ENCODE results near the gene ADCK1. TPM values are rescaled to one million over a fixed set of nuclear protein-coding genes. Genes with fewer than 3 reads are reported as not detected.

ADCK1 gene
- total RNA-seq, 2 experiments from 2014 or later, result 7.1 to 8.7 TPM

DNA sequence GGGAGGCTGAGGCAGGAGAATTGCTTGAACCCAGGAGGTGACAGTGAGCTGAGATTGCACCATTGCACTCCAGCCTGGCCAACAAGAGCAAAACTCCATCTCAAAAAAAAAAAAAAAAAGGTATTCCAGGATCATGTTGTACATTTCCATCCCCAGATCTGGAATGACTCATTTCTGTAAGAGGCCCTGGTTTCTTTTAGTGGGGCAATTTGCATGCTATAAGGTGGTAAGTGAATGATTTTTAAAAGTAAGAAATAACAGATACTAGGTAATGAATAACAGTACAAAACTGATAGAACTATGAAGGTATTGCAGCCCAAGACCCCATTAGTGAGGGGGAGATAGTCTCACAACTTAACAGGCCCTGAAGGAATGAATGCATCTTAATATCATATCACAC is 17.7 kb upstream of the ADCK1 start:
- Mint-ChIP-seq H3K36me3 (ENCODE audit: low read depth) (no peaks in the 10 kb centered on the region), H3K4me1 (ENCODE audit: low read depth) (no peaks in the 10 kb centered on the region), H3K27ac (no peak overlapping the region), H3K9me3 (no peaks in the 10 kb centered on the region), H3K4me3 (no peak overlapping the region), H3K27me3 (no peaks in the 10 kb centered on the region)
- Histone ChIP-seq H3K36me3 (ENCODE audit: insufficient read depth, low read length) (no peaks in the 10 kb centered on the region), H3K4me3 (ENCODE audit: low read length) (no peak overlapping the region), H3K27me3 (ENCODE audit: control insufficient read depth in 1 of 2, insufficient read depth in 2 of 2, low read length in 2 of 2) (no peaks in the 10 kb centered on the region), H3K4me1 (ENCODE audit: insufficient read depth, low read length) (no peaks in the 10 kb centered on the region), H3K27ac (ENCODE audit: low read depth in 1 of 2, low read length in 2 of 2) (no peak overlapping the region), H3K9me3 (ENCODE audit: control insufficient read depth in 1 of 2, insufficient read depth in 1 of 2, low read length in 2 of 2) (no peaks in the 10 kb centered on the region)
- ChIA-PET POLR2A (no interaction called here), CTCF (no interaction called here)
- TF ChIP-seq, protein P1, sequence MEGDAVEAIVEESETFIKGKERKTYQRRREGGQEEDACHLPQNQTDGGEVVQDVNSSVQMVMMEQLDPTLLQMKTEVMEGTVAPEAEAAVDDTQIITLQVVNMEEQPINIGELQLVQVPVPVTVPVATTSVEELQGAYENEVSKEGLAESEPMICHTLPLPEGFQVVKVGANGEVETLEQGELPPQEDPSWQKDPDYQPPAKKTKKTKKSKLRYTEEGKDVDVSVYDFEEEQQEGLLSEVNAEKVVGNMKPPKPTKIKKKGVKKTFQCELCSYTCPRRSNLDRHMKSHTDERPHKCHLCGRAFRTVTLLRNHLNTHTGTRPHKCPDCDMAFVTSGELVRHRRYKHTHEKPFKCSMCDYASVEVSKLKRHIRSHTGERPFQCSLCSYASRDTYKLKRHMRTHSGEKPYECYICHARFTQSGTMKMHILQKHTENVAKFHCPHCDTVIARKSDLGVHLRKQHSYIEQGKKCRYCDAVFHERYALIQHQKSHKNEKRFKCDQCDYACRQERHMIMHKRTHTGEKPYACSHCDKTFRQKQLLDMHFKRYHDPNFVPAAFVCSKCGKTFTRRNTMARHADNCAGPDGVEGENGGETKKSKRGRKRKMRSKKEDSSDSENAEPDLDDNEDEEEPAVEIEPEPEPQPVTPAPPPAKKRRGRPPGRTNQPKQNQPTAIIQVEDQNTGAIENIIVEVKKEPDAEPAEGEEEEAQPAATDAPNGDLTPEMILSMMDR (IDR thresholded peaks at IDR 0.05), result no peak
- intact Hi-C loops (cut with DNase I, micrococcal nuclease), result no loop called here
- DNase-seq, result no peak
- no peak for ATAC-seq (ENCODE audit: poor library complexity)

DNA sequence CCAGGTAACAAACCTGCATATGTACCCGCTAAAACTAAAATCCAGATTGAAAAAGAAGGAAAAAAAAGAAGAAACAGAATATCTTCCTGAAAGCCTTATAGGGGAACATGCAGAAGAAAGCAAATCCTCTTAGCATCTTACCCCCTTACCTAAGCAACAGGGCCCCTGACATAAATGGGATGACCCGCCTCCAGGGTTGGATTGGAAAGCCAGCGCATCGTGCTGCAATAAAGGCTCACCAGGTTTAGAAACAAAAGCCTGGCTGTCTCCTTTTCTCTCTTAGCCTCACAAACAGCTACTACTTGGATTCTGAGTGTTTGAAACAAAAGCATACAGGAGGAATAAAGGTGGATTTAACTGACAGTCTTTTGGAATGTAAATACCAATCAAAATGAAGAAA is 13.8 kb upstream of the ADCK1 start:
- ChIA-PET POLR2A (no interaction called here), CTCF (no interaction called here)
- Mint-ChIP-seq H3K27me3 (peaks cover 4% of the 10 kb centered on the region), H3K4me3 (no peak overlapping the region), H3K27ac (no peak overlapping the region), H3K4me1 (ENCODE audit: low read depth) (no peaks in the 10 kb centered on the region), H3K36me3 (ENCODE audit: low read depth) (no peaks in the 10 kb centered on the region), H3K9me3 (no peaks in the 10 kb centered on the region)
- H3K27me3 ChIP-seq (ENCODE audit: control insufficient read depth in 1 of 2, insufficient read depth in 2 of 2, low read length in 2 of 2), result peaks cover 0 to 5% of the 10 kb centered on the region in 2 experiments
- no peaks in the 10 kb centered on the region for H3K36me3 ChIP-seq (ENCODE audit: insufficient read depth, low read length)
- TF ChIP-seq, protein P1 (IDR thresholded peaks at IDR 0.05), result no peak
- no peak overlapping the region for H3K4me3 ChIP-seq (ENCODE audit: low read length)
- no peaks in the 10 kb centered on the region for H3K9me3 ChIP-seq (ENCODE audit: control insufficient read depth in 1 of 2, insufficient read depth in 1 of 2, low read length in 2 of 2)
- H3K4me1 ChIP-seq (ENCODE audit: insufficient read depth, low read length), result no peaks in the 10 kb centered on the region
- DNase-seq, result no peak
- no peak overlapping the region for H3K27ac ChIP-seq (ENCODE audit: low read depth in 1 of 2, low read length in 2 of 2)
- ATAC-seq (ENCODE audit: poor library complexity), result no peak
- intact Hi-C loops (cut with DNase I, micrococcal nuclease), result no loop called here

DNA sequence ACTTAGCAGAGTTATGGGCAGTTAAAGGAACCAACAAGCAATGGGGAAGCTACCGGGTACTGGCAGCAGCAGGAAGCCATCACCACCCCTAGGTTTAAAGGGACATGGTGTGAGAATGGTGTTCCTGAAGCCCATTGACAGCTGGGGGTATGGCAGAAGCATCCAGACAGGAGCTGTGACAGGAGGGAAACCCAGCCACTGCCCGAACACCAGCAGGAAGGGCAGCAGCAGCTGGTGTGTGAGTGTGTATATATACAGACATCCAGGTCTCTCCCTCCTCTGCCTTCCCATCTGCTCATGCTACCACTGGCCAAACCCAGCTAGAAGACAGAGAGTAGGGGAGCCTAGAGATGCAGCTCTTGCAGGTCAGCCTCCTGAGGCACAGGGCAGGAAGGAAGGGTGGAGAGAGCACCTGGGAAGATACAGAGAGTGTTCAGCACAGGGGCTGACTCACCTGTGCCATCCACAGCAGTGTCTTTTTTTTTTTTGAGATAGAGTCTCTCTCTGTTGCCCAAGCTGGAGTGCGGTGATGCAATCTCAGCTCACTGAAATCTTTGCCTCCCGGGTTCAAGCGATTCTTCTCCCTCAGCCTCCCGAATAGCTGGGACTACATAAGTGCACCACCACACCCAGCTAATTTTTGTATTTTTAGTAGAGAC is 9.2 kb upstream of the ADCK1 start:
- ATAC-seq (ENCODE audit: poor library complexity) (no peak), DNase-seq (no peak)
- H3K27ac ChIP-seq (ENCODE audit: low read depth in 1 of 2, low read length in 2 of 2), result no peak overlapping the region
- intact Hi-C loops (cut with DNase I, micrococcal nuclease), result loop anchor here in 1 of 2 experiments (10.0 kb wide), 1 partner anchor 416 kb away; the partner anchor contains the start of genes SAMD15 and TMED8
- H3K9me3 ChIP-seq (ENCODE audit: control insufficient read depth in 1 of 2, insufficient read depth in 1 of 2, low read length in 2 of 2), result no peaks in the 10 kb centered on the region
- H3K27ac Mint-ChIP-seq, result no peak overlapping the region
- H3K4me1 ChIP-seq (ENCODE audit: insufficient read depth, low read length), result no peaks in the 10 kb centered on the region
- ChIA-PET CTCF (no interaction called here), POLR2A (no interaction called here)
- no peaks in the 10 kb centered on the region for H3K36me3 Mint-ChIP-seq (ENCODE audit: low read depth)
- no peak overlapping the region for H3K4me3 ChIP-seq (ENCODE audit: low read length)
- H3K4me3 Mint-ChIP-seq, result no peak overlapping the region
- H3K36me3 ChIP-seq (ENCODE audit: insufficient read depth, low read length), result no peaks in the 10 kb centered on the region
- H3K27me3 ChIP-seq (ENCODE audit: control insufficient read depth in 1 of 2, insufficient read depth in 2 of 2, low read length in 2 of 2), result peaks cover 0 to 5% of the 10 kb centered on the region in 2 experiments
- TF ChIP-seq, protein P1 (IDR thresholded peaks at IDR 0.05), result no peak
- H3K27me3 Mint-ChIP-seq, result peaks cover 4% of the 10 kb centered on the region
- H3K9me3 Mint-ChIP-seq, result no peaks in the 10 kb centered on the region
- H3K4me1 Mint-ChIP-seq (ENCODE audit: low read depth), result no peaks in the 10 kb centered on the region
